Measurements from ENCODE around the gene STK32B.

Gene STK32B

GRCh38 chr4:5010984-5011383 lies 40.3 kb upstream of the STK32B start:
- TF ChIP-seq, protein P1, sequence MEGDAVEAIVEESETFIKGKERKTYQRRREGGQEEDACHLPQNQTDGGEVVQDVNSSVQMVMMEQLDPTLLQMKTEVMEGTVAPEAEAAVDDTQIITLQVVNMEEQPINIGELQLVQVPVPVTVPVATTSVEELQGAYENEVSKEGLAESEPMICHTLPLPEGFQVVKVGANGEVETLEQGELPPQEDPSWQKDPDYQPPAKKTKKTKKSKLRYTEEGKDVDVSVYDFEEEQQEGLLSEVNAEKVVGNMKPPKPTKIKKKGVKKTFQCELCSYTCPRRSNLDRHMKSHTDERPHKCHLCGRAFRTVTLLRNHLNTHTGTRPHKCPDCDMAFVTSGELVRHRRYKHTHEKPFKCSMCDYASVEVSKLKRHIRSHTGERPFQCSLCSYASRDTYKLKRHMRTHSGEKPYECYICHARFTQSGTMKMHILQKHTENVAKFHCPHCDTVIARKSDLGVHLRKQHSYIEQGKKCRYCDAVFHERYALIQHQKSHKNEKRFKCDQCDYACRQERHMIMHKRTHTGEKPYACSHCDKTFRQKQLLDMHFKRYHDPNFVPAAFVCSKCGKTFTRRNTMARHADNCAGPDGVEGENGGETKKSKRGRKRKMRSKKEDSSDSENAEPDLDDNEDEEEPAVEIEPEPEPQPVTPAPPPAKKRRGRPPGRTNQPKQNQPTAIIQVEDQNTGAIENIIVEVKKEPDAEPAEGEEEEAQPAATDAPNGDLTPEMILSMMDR (conservative IDR thresholded peaks at IDR 0.05; ENCODE audit: control insufficient read depth, insufficient read depth, low read depth, low read length), result no peak
- no peak overlapping the region for H3K4me3 ChIP-seq (ENCODE audit: control insufficient read depth, low read depth, low read length)
- no peak for DNase-seq (ENCODE audit: low read depth)

GRCh38 chr4:5012244-5012898 lies 38.9 kb upstream of the STK32B start:
- H3K4me3 ChIP-seq (ENCODE audit: control insufficient read depth, low read depth, low read length), result no peak overlapping the region
- TF ChIP-seq, protein P1 (conservative IDR thresholded peaks at IDR 0.05; ENCODE audit: control insufficient read depth, insufficient read depth, low read depth, low read length), result no peak
- no peak for DNase-seq (ENCODE audit: low read depth)

- H3K4me3 ChIP-seq (ENCODE audit: control insufficient read depth, low read depth, low read length), result no peak overlapping the region
- TF ChIP-seq, protein P1 (conservative IDR thresholded peaks at IDR 0.05; ENCODE audit: control insufficient read depth, insufficient read depth, low read depth, low read length), result no peak
- no peak for DNase-seq (ENCODE audit: low read depth)
Measured at GRCh38 chr4:5012958-5013357, 38.3 kb upstream of the STK32B start.

DNA sequence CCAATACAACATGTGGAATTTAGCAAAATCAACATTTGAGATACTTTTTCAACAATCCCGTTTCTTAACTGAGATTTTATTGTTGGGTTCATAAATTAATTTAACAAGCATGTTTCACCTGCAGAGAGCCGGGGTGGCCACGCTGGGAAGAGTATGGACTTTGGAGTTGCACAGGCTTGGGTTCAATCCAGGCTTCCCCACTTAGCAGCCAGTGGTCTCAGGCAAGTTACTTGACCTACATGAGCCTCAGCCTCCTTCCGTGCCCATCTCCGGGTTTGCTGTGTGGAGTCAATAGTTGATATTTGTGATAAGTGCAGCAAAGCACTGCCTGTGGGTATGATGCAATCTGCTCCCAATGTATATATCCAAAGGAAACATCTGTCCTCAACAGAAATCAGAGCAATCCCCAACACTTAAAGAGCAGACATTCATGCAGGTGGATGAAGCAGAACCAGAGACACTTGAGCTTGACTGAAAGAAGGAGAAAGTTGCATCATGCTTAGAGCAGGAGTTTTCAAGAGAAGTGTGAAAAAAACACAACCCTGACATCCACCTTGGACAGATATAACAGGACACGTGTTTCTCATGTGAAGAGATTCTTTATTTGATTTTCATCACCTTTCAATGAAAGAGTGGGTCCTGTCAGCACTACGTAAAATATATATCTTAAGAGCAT lies 37.1 kb upstream of the STK32B start:
- H3K4me3 ChIP-seq (ENCODE audit: control insufficient read depth, low read depth, low read length), result no peak overlapping the region
- TF ChIP-seq, protein P1 (conservative IDR thresholded peaks at IDR 0.05; ENCODE audit: control insufficient read depth, insufficient read depth, low read depth, low read length), result no peak
- DNase-seq (ENCODE audit: low read depth), result no peak

DNA sequence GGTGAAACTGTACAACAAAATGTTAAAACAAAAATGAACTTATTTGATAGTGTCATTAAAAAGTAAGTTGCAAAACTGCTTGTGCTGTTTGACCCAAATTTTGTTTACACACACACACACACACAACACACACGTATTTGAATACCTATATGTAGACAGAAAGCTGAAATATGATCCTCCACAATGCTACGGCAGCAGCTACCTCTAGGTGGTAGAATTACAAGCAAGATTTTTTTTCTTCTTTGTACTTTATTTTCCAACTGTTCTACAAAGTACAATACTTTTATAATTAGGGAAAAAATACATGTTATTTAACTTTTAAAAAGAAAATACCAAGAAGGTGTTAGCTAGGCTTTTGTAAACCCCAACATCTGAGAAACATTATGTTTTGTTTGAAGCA lies 33.2 kb upstream of the STK32B start:
- H3K4me3 ChIP-seq (ENCODE audit: control insufficient read depth, low read depth, low read length), result no peak overlapping the region
- TF ChIP-seq, protein P1 (conservative IDR thresholded peaks at IDR 0.05; ENCODE audit: control insufficient read depth, insufficient read depth, low read depth, low read length), result peak; percentile 5
- no peak for DNase-seq (ENCODE audit: low read depth)

DNA sequence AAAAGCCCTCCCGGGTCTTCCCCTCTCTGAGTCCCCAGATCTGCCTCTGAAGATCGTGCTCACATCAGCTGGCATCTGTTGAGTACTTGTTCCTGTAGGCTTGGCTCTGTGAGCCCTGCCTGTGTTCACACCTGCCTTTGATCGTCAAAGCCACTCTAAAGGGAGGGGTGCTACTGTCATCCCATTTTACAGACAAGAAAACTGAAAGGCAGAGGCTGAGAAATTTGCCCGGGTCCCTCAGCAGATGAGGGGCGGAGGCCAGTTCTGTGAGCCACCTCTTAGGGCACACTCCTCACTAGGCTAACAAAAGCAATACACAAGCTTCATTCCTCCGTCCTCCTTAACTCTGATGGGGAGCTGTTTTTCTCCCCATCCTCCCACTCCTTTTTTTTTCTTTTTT lies 32.7 kb upstream of the STK32B start:
- no peak for DNase-seq (ENCODE audit: low read depth)
- H3K4me3 ChIP-seq (ENCODE audit: control insufficient read depth, low read depth, low read length), result no peak overlapping the region
- TF ChIP-seq, protein P1 (conservative IDR thresholded peaks at IDR 0.05; ENCODE audit: control insufficient read depth, insufficient read depth, low read depth, low read length), result no peak

Measured in fibroblast of mammary gland (primary cell).